Spleen (tissue), 11 donors: ENCODE data around the gene NTNG1. TPM values are rescaled to one million over a fixed set of nuclear protein-coding genes. Genes with fewer than 3 reads are reported as not detected.

Experiments used
- DNase-seq: peaks from one replicate; pipeline ENCODE4 v3.0.0-alpha.2; 2020
- H3K27ac ChIP-seq, 8 donors: fragments of 200-600 bp; sonication (generic) in 7 of 8; 1 replicate in 4 of 8; 2 replicates in 4 of 8; pipeline versions ENCODE4 v1.5.0 to v1.8.0; 2016 to 2021; ENCODE audit warnings: inconsistent platforms in 4 of 8, mild to moderate bottlenecking in 4 of 8, moderate library complexity in 1 of 8
- H3K27me3 ChIP-seq, 7 donors: fragments of 200-600 bp; sonication (generic) in 6 of 7; replicated peaks in 1 of 7; 1 replicate in 4 of 7; 2 replicates in 3 of 7; pipeline versions ENCODE4 v1.5.0 to v1.8.0; 2016 to 2021; ENCODE audit warnings: inconsistent platforms in 3 of 7, mild to moderate bottlenecking in 1 of 7
- H3K36me3 ChIP-seq, 6 donors: fragments of 200-600 bp; sonication (generic) in 5 of 6; 1 replicate in 4 of 6; 2 replicates in 2 of 6; pipeline versions ENCODE4 v1.5.0 to v1.8.0; 2016 to 2021; ENCODE audit warnings: inconsistent platforms in 2 of 6
- H3K4me1 ChIP-seq, 6 donors: fragments of 200-600 bp; sonication (generic) in 5 of 6; 1 replicate in 3 of 6; 2 replicates in 3 of 6; pipeline versions ENCODE4 v1.5.0 to v1.8.0; 2016 to 2021; ENCODE audit warnings: inconsistent platforms in 3 of 6
- H3K4me3 ChIP-seq, 8 donors: fragments of 200-600 bp; sonication (generic) in 7 of 8; 1 replicate in 4 of 8; 2 replicates in 4 of 8; pipeline versions ENCODE4 v1.5.0 to v1.8.0; 2016 to 2021; ENCODE audit warnings: inconsistent platforms in 4 of 8, mild to moderate bottlenecking in 4 of 8, moderate library complexity in 2 of 8
- H3K9me3 ChIP-seq, 8 donors: fragments of 200-600 bp; sonication (generic) in 7 of 8; 1 replicate in 4 of 8; 2 replicates in 4 of 8; pipeline versions ENCODE4 v1.5.0 to v1.8.0; 2016 to 2021; ENCODE audit warnings: inconsistent platforms in 4 of 8
- CTCF ChIP-seq, 11 experiments: fragments of 200-600 bp in 7 of 11; fragments of 450-650 bp in 4 of 11; sonication (generic) in 4 of 11; IDR thresholded peaks in 8 of 11; conservative IDR thresholded peaks in 3 of 11; 1 replicate in 7 of 11; 2 replicates in 4 of 11; pipeline versions ENCODE4 v1.4.0 to v1.8.0; 2016 to 2021; ENCODE audit warnings: antibody characterized with exemption in 11 of 11, inconsistent platforms in 4 of 11, mild to moderate bottlenecking in 1 of 11
- POLR2A ChIP-seq, 3 donors: fragments of 450-650 bp; IDR thresholded peaks; one replicate each; pipeline ENCODE4 v1.5.1; 2017; ENCODE audit warnings: antibody characterized with exemption in 3 of 3, mild to moderate bottlenecking in 1 of 3
- POLR2AphosphoS5 ChIP-seq, 3 donors: sonication (generic); formaldehyde crosslinking; IDR thresholded peaks; one replicate each; pipeline ENCODE4 v1.5.1; 2017; ENCODE audit warnings: antibody characterized with exemption in 3 of 3
- WGBS, 5 donors: extraction: QIAGEN DNeasy Blood & Tissue Kit in 3 of 5; methylation state at CpG; one replicate each; pipeline versions ENCODE4 v1.1.5 to v1.1.7; 2013 to 2018; 5-methylcytosine and 5-hydroxymethylcytosine counted together
- intact Hi-C: fragments of 100-400 bp; cut with DNase I; formaldehyde crosslinking; loops from one replicate; pipeline ENCODE4 v1.15.0; 2023; ENCODE audit warnings: low total_unique reads
- polyA plus RNA-seq, 3 donors: library from polyadenylated mRNA; stranded (reverse); fragments of 200-250 nt; gene quantifications; one replicate each; pipeline ENCODE4 v1.2.1, GENCODE V29; 2013
- total RNA-seq, 7 donors: library from RNA; depleted of rRNA in 3 of 7; stranded (reverse); fragments of >200 nt in 3 of 7; fragmentation: NEBNext Ultra II Directional in 4 of 7; extraction: Animal tissue kit (Norgen Biotek cat#: 25700) in 4 of 7; gene quantifications; one replicate each; pipeline versions ENCODE4 v1.1.0 to v1.2.1, GENCODE V29; 2016 to 2021
- donor health status: healthy with polysubstance abuse.
- donor health status: DM: no; HTN: no; CAD: no; lungs with moderate emphysema.
- donor health status: DM: no; HTN: no; CAD: no.
- donor health status: Bipolar disorder and iron deficiency.
- donor health status: healthy.
- donor health status: DM: no; HTN: no; CAD: no.
- donor health status: DM: yes; HTN: yes; CAD: no.

The NTNG1 gene
- total and polyA plus RNA-seq, 10 donors, result 0.11 to 2.0 (median 1.1) TPM

GRCh38 chr1:107198561-107198960, 57.7 kb downstream of the NTNG1 start:
- intact Hi-C loops, result no loop called here
- Histone ChIP-seq H3K4me3 (no peak overlapping the region), H3K36me3 (no peaks in the 10 kb centered on the region), H3K4me1 (peaks cover 0 to 2% (median 0%) of the 10 kb centered on the region in 6 donors), H3K9me3 (peaks cover 0 to 23% (median 19%) of the 10 kb centered on the region in 8 donors), H3K27me3 (no peaks in the 10 kb centered on the region), H3K27ac (no peak overlapping the region)
- DNase-seq, result no peak
- TF ChIP-seq CTCF (IDR thresholded peaks at IDR 0.05 in 8 of 11, conservative IDR thresholded peaks at IDR 0.05 in 3 of 11) (no peak), POLR2A (IDR thresholded peaks at IDR 0.05) (no peak), POLR2AphosphoS5 (IDR thresholded peaks at IDR 0.05) (no peak)
- WGBS, 5 donors, result 80 to 90% (median 87%) methylated on average over 5 of the region's 5 CpGs

- DNase-seq, result no peak
- no peak overlapping the region for H3K27ac ChIP-seq
- no peaks in the 10 kb centered on the region for H3K36me3 ChIP-seq
- no peaks in the 10 kb centered on the region for H3K27me3 ChIP-seq
- peaks cover 0 to 2% (median 0%) of the 10 kb centered on the region in 6 donors for H3K4me1 ChIP-seq
- H3K9me3 ChIP-seq, result peaks cover 0 to 23% (median 19%) of the 10 kb centered on the region in 8 donors
- no peak for TF ChIP-seq POLR2AphosphoS5 (IDR thresholded peaks at IDR 0.05)
- TF ChIP-seq POLR2A (IDR thresholded peaks at IDR 0.05), result no peak
- TF ChIP-seq CTCF (IDR thresholded peaks at IDR 0.05 in 8 of 11, conservative IDR thresholded peaks at IDR 0.05 in 3 of 11), result no peak
- no peak overlapping the region for H3K4me3 ChIP-seq
- 81 to 98% (median 90%) methylated on average over 1 of the region's 1 CpG for WGBS, 5 donors
- intact Hi-C loops, result no loop called here
These were observed 59.8 kb downstream of the NTNG1 start for GRCh38 chr1:107200631-107201030.

GRCh38 chr1:107202007-107202406, 61.2 kb downstream of the NTNG1 start:
- Histone ChIP-seq H3K4me3 (no peak overlapping the region), H3K27ac (no peak overlapping the region), H3K27me3 (no peaks in the 10 kb centered on the region), H3K4me1 (peaks cover 0 to under 1% (median 0%) of the 10 kb centered on the region in 6 donors), H3K36me3 (no peaks in the 10 kb centered on the region), H3K9me3 (peaks cover 0 to 23% (median 19%) of the 10 kb centered on the region in 8 donors)
- DNase-seq, result no peak
- intact Hi-C loops, result no loop called here
- TF ChIP-seq POLR2AphosphoS5 (IDR thresholded peaks at IDR 0.05) (no peak), POLR2A (IDR thresholded peaks at IDR 0.05) (no peak), CTCF (IDR thresholded peaks at IDR 0.05 in 8 of 11, conservative IDR thresholded peaks at IDR 0.05 in 3 of 11) (no peak)
- 76 to 98% (median 94%) methylated on average over 1 of the region's 1 CpG for WGBS, 5 donors

DNA sequence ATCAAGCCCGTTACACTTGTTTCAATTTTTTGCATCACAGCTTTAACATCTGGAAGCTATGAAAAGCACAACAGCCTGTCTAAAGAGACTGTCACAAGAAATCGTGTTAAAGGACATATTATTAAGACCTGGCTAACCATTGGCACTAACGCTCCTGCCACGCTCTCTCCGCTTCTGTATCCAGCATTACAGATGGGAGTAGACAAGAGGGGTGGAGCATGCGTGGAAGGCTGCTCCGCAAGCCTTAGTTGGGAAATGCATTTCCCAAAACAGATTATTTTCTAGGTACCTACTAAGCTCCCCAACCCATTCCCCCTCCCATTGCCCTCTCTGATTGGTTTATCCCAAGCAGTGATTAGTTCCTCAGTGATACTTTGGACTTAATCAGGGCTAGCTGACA, 72.4 kb downstream of the NTNG1 start:
- Histone ChIP-seq H3K4me3 (no peak overlapping the region), H3K9me3 (peaks cover 0 to 19% (median 10%) of the 10 kb centered on the region in 8 donors), H3K36me3 (no peaks in the 10 kb centered on the region), H3K27me3 (no peaks in the 10 kb centered on the region), H3K4me1 (no peaks in the 10 kb centered on the region), H3K27ac (no peak overlapping the region)
- no peak for DNase-seq
- no peak for TF ChIP-seq POLR2AphosphoS5 (IDR thresholded peaks at IDR 0.05)
- TF ChIP-seq POLR2A (IDR thresholded peaks at IDR 0.05), result no peak
- TF ChIP-seq CTCF (IDR thresholded peaks at IDR 0.05 in 8 of 11, conservative IDR thresholded peaks at IDR 0.05 in 3 of 11), result no peak
- 88 to 94% (median 92%) methylated on average over 7 of the region's 7 CpGs for WGBS, 5 donors
- intact Hi-C loops, result no loop called here
